ENCODE results near the gene KLHL2.
"Not testable (repeated sequence)": the region's sequence is repeated elsewhere in the genome, so short reads cannot be mapped to it uniquely, and the experiment has no call there.

- TF ChIP-seq CTCF (IDR thresholded peaks at IDR 0.05 in 4 of 5, conservative IDR thresholded peaks at IDR 0.05 in 1 of 5); POLR2A (IDR thresholded peaks at IDR 0.05): not testable (repeated sequence)
Observed at GRCh38 chr4:165213404-165213803, 6.0 kb downstream of the KLHL2 start.
